T-helper 1 cell (primary cell): Measurements from ENCODE around the gene PKLR.
"Not testable (repeated sequence)": the region's sequence is repeated elsewhere in the genome, so short reads cannot be mapped to it uniquely, and the experiment has no call there.

Experiments
- DNase-seq, 5 donors: peaks; one replicate each; pipeline ENCODE4 v3.0.0-alpha.2; 2012 to 2020
- total RNA-seq, 4 donors: gene quantifications; one replicate each; lab custom pipeline; 2026; lab: John Stamatoyannopoulos, UW

PKLR gene
- 0 reads per million in 4 donors for total RNA-seq

DNA sequence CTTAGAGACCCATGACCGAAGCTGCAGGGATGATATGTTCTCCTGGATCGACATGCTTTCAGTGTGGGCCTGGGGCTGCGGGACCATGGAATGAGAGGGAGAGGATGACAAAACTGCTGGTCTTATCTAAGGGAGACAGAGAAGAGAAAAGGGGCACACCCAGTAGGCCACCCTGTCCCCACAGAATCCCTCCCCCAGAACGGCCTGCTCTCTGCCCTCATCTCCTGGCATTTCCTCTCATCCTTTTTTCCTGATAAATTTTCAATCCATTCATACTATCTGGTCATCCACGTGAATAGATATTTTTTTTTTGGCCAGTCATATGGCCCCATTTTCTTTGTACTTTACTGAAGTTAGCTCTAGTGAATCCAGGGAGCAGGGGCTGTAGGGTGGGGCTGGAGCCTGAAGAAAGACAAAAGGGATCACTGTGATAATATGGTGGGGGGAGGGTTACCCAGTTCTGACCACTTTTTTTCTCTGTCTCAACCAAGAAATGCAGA, at the start of gene PKLR:
TSS of gene PKLR (minus strand) at position 97 of the 500 bp plus-strand sequence. CDS start at position 54, 43 bp downstream.
- DNase-seq: no peak

DNA sequence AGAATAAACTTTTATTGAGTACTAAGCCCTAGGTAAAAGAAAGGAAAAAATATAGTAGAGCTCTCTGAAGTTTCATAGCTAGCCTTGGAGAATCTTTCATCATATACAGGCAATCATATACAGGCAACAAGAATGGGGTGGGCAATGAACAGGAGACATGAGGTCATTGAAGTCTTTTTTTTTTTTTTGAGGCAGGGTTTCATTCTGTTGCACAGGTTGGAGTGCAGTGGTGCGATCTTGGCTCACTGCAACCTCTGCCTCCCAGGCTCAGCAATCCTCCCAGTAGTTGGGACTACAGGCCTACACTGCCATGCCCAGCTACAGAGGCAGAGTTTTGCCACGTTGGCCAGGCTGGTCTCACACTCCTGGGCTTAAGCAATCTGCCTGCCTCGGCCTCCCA, 41.6 kb upstream of the PKLR start:
- DNase-seq: no peak

DNA sequence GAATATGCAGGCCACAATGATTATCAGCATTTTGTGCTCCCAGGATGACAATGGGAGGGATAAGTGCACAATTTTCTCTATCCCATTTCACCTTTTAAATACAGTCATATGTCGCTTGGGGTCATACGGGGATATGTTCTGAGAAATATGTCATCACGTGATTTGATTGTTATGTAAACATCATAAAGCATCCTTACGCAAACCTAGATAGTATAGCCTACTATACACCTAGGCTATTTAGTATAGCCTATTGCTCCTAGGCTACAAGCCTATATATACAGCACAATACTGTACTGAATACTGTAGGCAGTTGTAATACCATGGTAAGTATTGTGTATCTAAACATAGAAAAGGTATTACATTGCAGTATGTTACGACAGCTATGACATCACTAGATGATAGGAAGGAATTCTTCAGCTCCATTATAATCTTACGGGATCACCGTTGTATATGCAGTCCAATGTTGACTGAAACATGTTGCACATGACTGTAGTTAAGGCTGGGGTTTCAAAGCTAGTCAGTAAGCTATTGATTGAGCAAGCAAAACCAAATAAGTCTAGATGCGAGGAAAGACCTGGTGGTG, 38.4 kb upstream of the PKLR start:
- no peak for DNase-seq

DNA sequence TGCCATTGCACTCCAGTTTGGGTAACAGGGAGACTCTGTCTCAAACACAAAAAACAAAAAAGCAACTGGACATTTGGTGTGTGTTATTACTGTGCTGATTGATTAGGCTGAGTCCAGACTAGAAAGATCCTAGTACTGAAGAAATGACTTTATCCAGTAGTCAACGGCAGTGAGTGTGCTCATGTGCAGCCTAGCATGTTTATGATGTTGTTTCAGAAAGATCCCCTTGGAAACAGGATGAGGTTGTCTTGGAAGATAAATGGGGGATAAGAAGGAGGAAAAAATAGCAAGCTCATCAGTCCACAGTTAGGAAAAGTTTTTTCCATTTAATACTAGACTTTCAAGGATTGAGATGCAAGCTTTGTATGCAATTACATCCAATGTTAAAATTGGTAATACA, 33.7 kb upstream of the PKLR start:
- DNase-seq: no peak

DNA sequence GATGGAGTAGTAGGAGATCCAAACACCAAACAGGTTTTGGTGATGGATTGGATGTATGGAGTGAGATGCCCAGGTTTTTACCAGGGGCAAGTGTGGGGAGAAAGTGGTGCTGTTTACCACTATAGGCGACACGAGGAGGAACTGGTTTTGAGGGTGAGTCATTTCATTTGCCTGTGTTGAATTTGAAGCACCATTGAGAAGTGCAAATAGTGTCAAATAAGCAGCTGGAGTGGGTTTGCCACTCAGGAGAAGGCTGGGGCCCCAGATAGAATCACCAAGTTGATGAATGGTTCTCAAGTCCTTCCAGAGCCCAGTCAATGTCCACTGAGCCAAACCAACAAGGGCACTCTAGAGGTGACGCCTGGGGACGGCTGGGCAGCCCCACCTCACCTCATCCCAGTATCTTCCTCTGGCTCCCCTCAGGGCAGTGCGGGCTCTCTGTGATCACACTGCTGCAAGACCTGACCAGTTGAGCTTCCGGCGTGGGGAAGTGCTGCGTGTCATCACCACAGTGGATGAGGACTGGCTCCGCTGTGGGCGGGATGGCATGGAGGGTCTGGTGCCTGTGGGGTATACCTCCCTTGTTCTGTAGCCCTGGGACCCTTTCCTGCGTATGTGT, 28.9 kb upstream of the PKLR start:
- DNase-seq: no peak

DNA sequence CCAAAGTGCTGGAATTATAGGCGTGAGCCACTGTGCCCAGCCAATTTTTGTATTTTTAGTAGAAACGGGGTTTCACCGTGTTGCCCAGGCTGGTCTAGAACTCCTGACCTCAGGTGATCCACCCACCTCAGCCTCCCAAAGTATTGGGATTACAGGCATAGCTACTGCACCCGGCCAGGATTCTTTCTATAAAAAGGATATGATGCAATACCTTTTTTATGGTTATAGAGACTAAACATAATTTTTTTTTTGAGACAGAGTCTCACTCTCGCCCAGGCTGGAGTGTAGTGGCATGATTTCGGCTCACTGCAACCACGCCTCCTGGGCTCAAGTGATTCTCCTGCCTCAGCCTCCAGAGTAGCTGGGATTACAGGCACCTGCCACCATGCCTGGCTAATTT, 27.6 kb upstream of the PKLR start:
- not testable (repeated sequence) for DNase-seq

DNA sequence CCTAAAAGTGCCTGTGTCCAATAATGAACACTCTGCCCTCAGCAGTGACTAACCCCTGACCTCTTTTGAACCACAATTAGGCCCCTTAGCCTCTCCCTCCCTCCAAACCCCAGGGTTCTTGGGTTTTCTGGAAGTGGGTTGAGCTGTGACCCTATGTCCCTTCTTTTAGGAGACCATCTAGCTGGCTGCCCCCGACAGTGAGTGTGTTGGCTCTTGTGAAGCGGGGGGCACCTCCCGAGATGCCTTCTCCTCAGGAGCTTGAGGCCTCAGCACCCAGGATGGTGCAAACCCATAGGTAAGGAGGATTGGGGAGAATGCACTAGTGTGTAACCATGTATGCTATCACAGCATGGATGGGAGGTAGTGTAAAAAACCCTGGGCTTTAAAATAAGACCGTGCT, 26.7 kb upstream of the PKLR start:
- no peak for DNase-seq

DNA sequence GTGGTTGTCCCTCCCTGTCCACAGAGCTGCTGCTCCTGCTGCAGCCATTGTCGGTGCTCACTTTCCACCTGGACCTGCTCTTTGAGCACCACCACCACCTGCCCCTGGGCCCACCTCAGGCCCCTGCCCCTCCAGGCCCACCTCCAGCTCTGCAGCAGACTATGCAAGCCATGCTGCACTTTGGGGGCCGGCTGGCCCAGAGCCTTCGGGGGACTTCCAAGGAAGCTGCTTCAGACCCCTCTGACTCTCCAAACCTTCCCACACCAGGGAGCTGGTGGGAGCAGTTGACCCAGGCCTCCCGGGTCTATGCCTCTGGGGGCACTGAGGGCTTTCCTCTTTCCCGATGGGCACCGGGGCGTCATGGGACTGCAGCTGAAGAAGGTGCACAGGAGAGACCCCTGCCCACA, 25.4 kb upstream of the PKLR start:
- DNase-seq: no peak

DNA sequence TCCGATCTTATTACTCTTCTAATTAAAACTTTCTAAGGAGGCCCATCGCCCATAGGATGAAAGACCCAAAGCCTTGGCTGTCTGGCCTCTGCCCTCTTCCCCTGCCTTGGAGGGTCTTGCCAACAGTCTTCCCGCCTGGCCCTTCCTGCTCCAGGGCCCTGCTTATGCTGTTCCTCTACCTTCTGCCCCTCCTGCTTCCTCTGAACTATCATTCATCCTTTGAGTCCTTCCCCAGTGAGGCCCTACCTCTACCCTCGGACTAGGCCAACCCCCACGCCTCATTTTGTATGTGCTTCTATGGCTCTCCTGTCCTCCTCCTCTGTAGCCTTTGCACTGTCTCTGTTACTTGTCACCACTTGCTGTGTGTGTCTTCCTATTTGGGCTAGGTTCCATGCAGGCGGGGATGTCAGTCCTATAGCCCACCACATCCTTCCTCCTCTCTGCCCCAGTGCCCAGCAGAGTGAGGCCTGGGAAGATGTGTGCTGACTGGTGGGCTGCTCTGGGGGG, 24.8 kb upstream of the PKLR start:
- DNase-seq: no peak

DNA sequence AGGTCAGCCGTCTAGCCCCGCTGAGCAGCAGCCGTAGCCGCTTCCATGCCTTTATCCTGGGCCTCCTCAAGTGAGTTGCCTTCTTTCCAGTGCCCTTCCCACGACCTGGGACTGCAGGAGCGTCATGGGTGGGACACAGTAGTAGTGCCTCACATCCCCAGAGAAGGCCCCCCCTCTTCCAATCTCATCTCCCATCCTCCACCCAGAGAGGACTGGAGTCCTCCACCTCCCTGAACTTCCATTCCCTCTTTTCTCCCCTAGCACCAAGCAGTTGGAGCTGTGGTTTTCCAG, 24.3 kb upstream of the PKLR start:
- DNase-seq: no peak

DNA sequence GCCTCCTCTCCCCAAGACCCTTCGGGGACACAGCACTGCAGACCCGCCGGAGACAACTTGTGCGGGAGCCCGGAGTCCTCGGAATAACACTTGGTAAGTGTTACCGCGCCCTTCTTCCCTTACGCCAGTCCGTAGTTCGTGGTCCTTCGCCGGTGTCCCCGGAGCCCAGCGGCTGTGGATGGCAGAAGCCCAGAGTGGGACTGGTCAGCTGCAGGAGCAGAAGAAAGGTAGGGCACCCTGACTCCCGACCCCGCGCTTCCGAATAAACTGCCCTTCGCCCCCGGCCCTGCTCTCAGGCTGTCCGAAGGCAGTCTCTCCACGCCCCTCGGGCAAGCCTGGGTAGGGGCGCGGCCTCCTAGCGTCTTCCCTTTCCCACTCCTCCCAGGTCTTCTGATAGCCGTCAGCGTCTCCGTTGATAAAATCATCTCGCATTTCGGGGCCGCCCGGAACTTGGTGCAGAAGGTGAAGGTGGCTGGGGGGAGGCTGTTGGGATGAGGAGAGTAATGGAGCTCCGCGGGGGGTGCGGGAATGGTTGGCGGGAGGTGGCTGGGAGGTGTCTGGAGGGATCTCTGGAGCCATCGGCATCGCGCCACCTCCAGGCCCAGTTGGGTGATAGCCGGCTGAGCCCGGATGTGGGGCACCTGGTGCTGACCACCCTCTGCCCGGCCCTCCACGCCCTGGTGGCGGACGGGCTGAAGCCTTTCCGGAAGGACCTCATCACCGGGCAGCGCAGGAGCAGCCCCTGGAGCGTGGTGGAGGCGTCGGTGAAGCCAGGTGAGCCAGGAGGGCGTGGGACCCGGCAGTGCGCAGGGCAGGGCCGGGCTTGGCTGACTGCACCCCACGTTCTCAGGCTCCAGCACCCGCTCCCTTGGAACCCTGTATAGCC, 23.7 kb upstream of the PKLR start:
- DNase-seq: no peak

DNA sequence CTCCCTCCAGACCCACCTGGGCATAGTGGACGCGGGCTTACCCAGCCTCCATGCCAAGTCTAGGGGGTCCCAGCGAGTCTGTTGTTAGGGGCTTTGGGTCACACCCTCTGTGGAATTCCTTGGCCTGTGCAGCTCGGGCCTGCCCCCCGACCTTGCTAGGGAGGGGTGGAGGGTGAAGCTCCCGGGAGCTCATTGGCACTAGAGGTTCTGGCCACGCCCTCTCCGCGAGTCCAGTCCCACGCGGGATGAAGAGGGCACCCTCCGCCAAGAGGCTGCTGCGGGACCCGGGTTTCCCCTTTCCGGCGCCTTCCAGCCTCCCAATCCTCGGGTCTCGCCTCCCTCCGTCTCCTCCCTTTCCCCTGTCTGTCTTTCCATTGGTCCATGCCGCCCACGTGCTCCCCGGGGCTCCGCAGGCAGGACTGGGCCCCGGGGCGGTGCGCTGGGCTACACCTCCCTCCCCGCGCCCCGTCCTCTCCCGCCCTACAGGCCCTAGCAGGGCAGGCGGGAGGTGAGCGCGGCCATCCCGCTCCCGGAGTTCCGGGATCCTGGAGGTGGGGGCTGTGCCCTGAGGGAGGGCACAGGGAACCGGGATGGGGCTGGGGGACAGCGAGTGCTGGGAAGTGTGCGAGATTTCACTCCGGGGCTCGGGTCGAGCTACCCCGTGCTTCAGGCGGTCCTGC, 22.9 kb upstream of the PKLR start:
- DNase-seq: peak; percentile 86 to 90 (median 87)

DNA sequence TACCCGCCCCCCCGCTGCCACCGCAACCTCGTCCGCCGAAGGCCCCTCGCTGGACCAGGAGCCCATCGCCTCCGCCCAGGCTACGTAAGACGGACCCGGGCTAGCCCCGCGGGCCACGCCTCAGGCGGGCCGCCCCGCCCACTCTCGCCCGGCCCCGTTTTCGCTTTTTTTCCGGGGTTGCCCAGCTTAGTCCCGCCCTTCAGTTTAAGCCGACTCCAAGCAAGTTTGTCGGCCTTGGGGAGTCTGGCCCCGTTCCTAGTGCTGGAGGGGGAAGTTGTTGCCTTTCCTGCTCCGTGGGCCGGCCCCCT, 22.4 kb upstream of the PKLR start:
- DNase-seq: peak; percentile 65 to 87 (median 75)

DNA sequence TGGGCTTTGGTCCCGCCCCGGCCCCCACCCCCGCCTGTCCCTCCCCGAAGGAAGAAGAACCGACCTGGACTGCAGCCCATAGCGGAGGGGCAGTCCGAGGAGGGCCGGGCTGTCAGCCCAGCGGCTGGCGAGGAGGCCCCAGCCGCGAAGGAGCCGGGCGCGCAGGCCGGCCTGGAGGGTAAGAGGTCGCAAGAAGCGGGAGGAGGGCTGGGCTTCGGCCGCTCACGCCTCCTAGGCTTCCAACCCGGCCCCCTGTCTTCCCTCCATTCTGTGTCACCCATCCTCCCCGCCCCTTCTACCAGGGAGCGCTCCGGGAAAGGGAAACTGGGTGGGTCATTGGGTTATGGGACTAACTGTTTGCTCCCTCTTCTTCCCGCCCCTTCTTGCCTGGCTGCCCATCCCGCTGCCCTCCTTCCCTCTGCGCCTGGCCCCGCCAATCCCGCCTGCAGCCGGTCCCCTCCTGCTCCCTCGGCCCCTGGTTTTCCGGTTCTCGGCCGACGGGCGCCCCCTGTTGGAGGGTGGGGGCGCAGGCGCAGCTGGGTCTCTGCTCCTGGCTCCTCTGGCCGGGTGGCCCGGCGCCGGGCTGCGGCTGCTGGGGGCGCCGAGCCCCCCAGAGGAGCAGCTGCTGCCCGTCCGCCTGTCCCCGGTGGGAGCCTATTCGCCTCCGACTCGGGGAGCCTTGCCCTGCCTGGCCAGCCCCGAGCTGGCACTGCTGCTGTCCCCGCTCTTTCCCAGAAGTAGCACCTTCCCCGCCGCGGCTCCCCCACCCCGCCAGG, 21.9 kb upstream of the PKLR start:
- peak; percentile 63 to 83 (median 79) for DNase-seq

DNA sequence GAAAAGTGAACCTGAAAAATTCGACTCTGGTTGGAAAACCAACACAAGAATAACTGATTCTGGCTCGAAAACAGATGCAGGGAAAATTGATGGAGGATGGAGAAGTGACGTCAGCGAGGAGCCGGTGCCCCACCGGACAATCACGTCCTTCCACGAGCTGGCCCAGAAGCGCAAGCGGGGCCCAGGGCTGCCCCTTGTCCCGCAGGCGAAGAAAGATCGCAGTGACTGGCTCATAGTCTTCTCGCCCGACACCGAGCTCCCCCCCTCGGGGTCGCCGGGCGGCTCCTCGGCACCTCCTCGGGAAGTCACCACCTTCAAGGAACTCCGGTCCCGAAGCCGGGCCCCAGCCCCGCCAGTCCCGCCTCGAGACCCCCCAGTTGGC, 21.3 kb upstream of the PKLR start:
- DNase-seq: no peak

DNA sequence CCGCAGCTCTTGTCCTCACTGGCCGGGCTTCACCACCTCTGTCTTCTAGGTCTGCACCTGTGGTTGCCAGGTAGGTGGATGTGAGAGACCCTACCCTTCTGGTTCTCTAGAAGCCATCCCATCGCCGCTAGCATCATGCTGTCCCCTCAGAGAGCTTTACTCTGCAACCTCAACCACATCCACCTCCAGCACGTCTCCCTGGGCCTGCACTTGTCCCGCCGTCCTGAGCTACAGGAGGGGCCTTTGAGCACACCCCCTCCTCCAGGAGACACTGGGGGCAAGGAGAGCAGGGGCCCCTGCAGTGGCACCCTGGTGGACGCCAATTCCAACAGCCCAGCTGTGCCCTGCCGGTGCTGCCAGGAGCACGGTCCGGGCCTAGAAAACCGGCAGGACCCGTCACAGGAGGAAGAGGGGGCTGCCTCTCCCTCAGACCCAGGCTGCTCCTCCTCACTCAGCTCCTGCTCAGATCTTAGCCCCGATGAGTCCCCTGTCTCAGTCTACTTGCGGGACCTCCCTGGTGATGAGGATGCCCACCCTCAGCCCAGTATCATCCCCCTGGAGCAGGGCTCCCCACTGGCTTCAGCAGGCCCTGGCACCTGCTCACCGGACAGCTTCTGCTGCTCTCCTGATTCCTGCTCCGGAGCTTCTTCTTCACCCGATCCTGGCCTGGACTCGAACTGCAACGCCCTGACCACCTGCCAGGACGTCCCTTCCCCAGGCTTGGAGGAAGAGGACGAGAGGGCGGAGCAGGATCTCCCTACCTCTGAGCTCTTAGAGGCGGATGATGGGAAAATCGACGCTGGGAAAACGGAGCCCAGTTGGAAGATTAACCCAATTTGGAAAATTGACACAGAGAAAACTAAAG, 20.6 kb upstream of the PKLR start:
- DNase-seq: no peak

DNA sequence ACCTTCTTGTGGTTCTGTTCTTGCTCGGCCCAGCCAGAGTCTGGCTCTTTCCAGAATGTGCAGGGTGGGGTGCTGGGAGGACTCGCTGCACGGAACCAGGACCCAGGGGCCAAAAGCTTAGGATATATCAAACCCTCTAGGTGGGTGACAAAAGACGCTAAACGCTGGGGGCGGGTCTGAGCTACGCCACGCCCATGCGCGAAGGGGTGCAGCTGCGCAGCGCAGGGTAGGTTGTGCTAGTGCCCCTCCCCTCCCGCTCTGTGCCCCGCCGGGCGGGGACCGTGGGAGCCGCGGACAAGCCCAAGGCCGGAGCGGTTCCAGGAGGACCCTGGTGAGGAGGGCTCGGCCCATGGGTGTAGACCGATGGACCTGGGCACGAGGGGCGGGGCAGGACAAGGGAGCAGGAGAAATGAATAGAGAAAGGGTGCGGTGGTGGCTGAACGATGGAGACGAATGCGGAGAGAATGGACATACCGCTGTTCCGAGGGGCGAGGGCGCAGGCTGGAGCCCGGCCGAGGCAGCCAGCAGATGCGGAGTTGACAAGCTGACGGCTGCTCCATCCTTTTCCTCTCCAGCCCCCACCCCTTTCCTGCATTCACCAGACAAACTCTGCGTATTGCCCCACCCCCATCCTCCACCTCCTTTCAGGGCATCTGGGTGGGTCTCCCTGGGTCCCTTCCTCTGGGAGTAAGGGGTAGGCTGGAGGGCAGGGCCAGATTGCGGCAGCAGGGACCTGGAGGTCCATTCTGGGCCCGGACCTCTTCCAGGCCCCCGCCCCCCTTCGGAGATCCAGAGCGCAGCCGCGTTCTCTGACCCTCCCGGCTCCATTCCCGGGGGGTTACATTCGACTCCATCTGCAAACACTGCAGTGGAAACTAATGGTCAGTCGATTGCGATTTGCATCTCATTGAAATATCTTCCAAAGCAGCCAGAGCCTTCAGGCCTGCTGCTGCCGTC, 19.7 kb upstream of the PKLR start, which contains the start of gene RUSC1:
TSS of gene RUSC1 (plus strand) at position 234 of the 957 bp plus-strand sequence. CDS start 880 bp downstream, outside the sequence.
- DNase-seq: peak; percentile 53 to 70 (median 65)

DNA sequence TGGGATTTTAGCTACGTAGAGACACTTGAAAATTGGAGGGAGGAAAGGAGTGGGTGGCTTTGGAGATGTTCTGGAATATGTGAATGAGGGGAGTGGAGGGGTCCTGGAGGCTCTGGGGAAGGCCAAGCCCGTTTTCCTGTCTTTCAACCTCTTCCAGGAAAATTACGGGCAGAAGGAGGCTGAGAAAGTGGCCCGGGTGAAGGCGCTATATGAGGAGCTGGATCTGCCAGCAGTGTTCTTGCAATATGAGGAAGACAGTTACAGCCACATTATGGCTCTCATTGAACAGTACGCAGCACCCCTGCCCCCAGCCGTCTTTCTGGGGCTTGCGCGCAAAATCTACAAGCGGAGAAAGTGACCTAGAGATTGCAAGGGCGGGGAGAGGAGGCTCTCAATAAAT, 19.0 kb upstream of the PKLR start:
- DNase-seq: no peak

DNA sequence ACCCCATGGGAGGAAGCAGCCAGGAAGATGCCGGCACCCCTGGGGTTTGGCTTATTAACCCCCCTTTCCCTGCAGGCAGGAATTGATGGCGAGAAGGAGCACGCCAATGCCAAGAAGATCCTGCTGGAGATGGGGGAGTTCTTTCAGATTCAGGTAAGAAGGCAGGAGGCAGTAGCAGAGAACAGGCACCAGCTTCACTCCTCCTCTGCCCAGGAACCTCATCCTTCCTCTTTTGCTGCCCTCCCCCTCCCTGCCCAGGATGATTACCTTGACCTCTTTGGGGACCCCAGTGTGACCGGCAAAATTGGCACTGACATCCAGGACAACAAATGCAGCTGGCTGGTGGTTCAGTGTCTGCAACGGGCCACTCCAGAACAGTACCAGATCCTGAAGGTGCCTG, 18.3 kb upstream of the PKLR start:
- no peak for DNase-seq

DNA sequence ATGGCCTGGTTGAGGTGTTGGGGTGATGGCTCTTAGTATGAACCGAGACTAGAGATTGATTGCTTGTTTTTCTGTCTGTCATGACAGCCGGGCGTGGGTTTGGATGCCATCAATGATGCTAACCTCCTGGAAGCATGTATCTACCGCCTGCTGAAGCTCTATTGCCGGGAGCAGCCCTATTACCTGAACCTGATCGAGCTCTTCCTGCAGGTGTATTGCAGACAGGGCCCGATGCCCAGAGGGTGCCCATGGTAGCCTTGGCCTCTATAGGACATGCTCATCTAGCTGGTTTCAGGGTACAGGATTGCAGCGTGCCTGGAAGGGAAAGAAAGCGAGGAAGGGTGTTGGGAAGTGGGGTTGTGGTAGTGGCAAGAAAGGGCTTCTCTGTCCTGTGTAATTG, 16.8 kb upstream of the PKLR start:
- no peak for DNase-seq
